H1 (cell line): Measurements from ENCODE around the gene DGKH.

Experiments used
- ASH2L ChIP-seq: fragments of 200-600, 300-600 bp; sonication (generic); IDR thresholded peaks from one replicate; pipeline ENCODE4 v1.7.1; 2017; ENCODE audit warnings: low read length
- CEBPB ChIP-seq: IDR thresholded peaks from 2 replicates; pipeline ENCODE4 v1.6.1; 2012; ENCODE audit warnings: low read depth, low read length
- CTCF ChIP-seq, 3 experiments: IDR thresholded peaks; 1 replicate in 2 of 3; 2 replicates in 1 of 3; pipeline versions ENCODE4 v1.5.1 to v1.6.1; 2011; ENCODE audit warnings: low read length in 3 of 3, mild to moderate bottlenecking in 3 of 3, inconsistent platforms in 2 of 3, low read depth in 1 of 3, moderate library complexity in 1 of 3; ENCODE audit not compliant: insufficient read depth in 1 of 3; ENCODE audit errors: control extremely low read depth in 1 of 3
- EZH2 ChIP-seq: fragments of 200-600 bp; sonication (generic); IDR thresholded peaks from 2 replicates; pipeline ENCODE4 v1.7.1; 2012; ENCODE audit warnings: low read depth, mild to moderate bottlenecking, moderate library complexity, low read length, inconsistent platforms; ENCODE audit not compliant: severe bottlenecking
- JUND ChIP-seq: IDR thresholded peaks from 2 replicates; pipeline ENCODE4 v1.6.1; 2011; ENCODE audit warnings: mild to moderate bottlenecking, improper control_type of control experiment, low read length
- MAX ChIP-seq: IDR thresholded peaks from 2 replicates; pipeline ENCODE4 v1.6.1; 2012; ENCODE audit warnings: inconsistent platforms
- PHF8 ChIP-seq: fragments of 200-600 bp; sonication (generic); conservative IDR thresholded peaks from 2 replicates; pipeline ENCODE4 v1.7.1; 2012; ENCODE audit warnings: low read depth, mild to moderate bottlenecking, inconsistent platforms, low read length, moderate library complexity
- POLR2A ChIP-seq, 2 experiments: IDR thresholded peaks; 1 replicate in 1 of 2; 2 replicates in 1 of 2; pipeline ENCODE4 v1.6.1; 2011; ENCODE audit warnings: low read depth in 2 of 2, low read length in 2 of 2, mild to moderate bottlenecking in 2 of 2; ENCODE audit errors: control extremely low read depth in 1 of 2
- POLR2AphosphoS5 ChIP-seq: IDR thresholded peaks from 2 replicates; pipeline ENCODE4 v1.6.1; 2011; ENCODE audit warnings: low read depth, low read length
- RAD21 ChIP-seq, 2 experiments: IDR thresholded peaks in 1 of 2; conservative IDR thresholded peaks in 1 of 2; 2 replicates each; pipeline ENCODE4 v1.6.1; 2011; ENCODE audit warnings: low read depth in 2 of 2, low read length in 2 of 2, improper control_type of control experiment in 1 of 2, inconsistent platforms in 1 of 2, mild to moderate bottlenecking in 1 of 2, moderate library complexity in 1 of 2
- SAP30 ChIP-seq: fragments of 300-600 bp; sonication (generic); IDR thresholded peaks from 2 replicates; pipeline ENCODE4 v1.7.1; 2012; ENCODE audit warnings: low read length, moderate library complexity, mild to moderate bottlenecking, inconsistent platforms; ENCODE audit not compliant: insufficient read depth, insufficient replicate concordance
- TCF12 ChIP-seq: IDR thresholded peaks from 2 replicates; pipeline ENCODE4 v1.6.1; 2011; ENCODE audit warnings: low read depth, mild to moderate bottlenecking, low read length
- ZNF274 ChIP-seq: IDR thresholded peaks from 2 replicates; pipeline ENCODE4 v1.7.0; 2012; ENCODE audit warnings: low read length, borderline replicate concordance; ENCODE audit errors: extremely low read depth

- TF ChIP-seq POLR2AphosphoS5 (no peak), EZH2 (no peak), ZNF274 (no peak), CTCF (IDR thresholded peaks at IDR 0.05; ENCODE audit: control extremely low read depth in 1 of 3, insufficient read depth in 1 of 3, low read depth in 1 of 3, low read length in 3 of 3) (no peak), JUND (no peak), POLR2A (IDR thresholded peaks at IDR 0.05; ENCODE audit: control extremely low read depth in 1 of 2, low read depth in 2 of 2, low read length in 2 of 2) (no peak), ASH2L (no peak), RAD21 (IDR thresholded peaks at IDR 0.05 in 1 of 2, conservative IDR thresholded peaks at IDR 0.05 in 1 of 2; ENCODE audit: low read depth in 2 of 2, low read length in 2 of 2) (no peak), SAP30 (no peak), MAX (no peak), TCF12 (no peak), PHF8 (no peak), CEBPB (no peak)
Observed at GRCh38 chr13:42108217-42108616, 59.8 kb downstream of the DGKH start.
